Hematopoietic multipotent progenitor cell treated with erythropoietin and hydrocortisone succinate and interleukin-3 and kit ligand, for 15 days (in vitro differentiated cells): ENCODE measurements around the gene CREB5.

Experiments
- DNase-seq: peaks from one replicate; pipeline ENCODE4 v3.0.0-alpha.2; 2015; ENCODE audit warnings: low spot score

Gene CREB5

DNA sequence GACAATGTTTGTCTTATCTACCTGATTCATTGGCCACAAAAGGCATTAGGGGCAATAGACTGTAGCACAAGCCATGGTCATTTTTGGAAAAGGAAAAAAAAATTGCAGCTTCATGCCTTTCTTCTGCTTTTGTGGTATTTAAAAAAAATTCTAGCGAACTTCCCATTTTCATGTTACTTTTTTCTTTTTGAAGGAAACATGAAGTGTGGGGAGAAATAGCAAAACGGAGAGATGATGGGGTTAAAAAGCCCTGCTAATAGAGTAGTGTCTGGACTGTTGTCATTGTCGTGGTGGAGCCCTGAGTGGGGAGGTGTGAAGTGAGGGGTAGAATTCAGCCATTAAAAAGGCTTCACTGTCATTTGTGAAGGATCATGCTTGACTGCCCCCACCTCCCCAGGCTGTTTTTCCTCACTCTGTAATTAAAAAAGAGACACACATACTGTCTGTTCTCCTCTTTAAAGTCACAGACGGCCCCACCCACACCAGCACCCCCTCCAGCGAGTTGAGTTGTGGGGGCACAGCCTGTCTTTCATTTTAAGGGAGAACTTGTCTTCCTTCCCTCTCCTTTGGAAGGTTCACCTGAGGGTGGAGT is 272.4 kb downstream of the CREB5 start:
- no peak for DNase-seq

DNA sequence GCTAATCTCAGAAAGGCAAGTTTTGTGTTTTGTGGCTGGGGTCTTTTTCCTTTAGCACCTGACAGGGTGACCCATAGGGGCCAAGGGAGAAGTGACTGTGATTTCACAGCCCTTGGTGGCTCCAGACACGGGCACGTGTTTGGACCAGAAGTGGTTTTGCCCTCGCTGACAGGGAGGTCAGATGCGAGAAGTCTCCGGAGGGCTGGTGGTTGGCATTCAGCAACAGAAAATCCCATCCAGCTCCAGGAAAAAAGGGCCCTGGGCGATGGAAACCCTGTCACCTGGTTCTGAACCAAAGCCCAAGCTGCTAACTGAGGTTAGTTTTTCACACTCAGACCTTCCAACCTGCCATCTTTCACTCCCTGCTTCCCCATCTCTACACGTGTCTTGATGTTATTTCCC is 272.9 kb downstream of the CREB5 start:
- DNase-seq: no peak

DNA sequence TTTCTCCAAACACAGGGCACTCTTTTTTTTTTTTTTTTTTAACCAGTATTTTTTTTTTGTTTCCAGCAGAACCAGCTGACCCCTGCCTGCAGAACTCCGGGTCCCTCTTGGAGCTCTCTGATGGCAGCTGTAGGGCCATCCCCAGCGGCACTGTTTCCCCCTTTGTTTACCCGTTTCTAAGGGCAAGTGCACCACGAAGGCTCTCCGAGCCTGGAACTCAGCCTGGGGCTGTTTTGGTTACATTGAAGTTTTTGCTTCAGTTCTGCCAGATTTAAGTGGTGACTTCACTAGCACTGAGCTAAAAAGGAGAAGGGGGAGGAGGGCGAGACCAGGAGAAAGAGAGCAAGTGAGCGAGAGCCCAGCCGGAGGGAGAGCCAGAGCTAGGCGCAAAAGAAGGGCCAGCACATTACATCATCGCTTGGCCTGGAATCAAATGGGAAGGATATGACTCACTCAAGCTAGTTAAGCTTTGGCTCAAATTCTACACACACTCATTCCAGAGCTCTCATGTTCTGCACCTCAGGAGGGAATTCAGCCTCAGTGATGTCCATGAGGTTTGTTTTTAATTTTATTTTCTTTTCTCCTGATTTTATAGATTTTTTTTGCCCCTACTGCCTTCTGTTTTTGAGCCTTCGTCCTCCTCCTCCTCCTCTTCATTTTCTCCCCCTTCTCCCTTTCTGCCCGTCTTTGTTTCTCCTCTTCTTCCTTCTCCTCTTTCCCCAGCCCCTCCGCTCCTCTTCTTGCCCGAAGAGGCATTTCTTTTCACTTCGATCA is 273.5 kb downstream of the CREB5 start:
- DNase-seq: peak; percentile 5

DNA sequence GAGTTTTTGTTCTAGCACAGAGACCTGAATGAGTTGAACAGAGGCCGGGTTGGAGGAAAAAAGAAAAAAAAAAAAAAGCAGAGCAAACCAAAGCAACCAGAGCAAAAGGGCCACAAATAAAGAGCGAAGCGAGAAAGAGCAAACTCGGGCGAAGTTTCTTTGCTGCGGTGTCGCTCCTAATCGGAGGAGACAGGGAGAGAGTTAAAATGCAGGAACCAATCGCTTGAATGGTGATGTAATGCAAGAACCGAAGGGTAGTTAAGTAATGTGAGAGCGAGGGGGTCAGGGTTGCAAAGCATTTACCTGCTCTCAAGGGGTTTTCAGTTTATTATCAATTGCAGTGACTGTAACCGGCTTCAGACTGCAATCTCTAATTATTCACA is 274.1 kb downstream of the CREB5 start:
- DNase-seq: no peak

DNA sequence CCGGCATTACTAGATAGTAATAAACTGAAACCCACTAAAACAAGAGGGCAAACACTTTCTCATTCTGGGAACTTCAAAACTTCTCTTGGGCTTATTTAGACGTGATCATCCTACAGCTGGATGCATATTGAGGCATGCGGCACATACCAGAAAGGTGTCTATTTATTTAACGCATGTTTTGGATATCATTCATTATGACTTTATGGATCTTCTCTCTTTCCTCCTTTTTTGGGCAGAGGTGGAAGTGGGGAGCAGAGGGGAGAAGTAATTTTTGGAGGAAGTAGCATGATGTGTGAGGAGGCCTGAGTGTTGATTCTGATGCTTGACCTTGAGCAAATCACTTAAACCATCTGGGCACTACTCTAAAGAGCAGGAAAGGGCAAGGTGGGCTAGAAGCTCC is 275.2 kb downstream of the CREB5 start:
- no peak for DNase-seq

DNA sequence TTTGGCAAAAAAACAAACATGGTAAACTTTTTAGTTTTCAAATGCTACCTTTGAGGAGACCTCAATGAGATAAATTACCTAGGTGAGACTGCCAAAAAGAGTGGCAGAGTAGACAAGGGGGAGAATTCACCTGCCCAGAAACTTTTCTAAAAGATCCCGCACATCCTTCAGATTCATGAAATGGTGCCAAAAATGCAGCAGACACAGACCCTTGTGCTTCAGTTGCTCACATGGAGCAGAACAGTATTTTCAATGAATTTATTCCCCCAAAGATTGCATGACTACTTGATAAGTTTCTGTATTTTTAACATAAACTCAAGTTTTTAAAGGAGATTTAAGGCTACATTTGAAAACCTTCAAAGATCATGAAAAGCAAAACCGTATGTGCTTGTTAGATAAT is 275.9 kb downstream of the CREB5 start:
- no peak for DNase-seq

DNA sequence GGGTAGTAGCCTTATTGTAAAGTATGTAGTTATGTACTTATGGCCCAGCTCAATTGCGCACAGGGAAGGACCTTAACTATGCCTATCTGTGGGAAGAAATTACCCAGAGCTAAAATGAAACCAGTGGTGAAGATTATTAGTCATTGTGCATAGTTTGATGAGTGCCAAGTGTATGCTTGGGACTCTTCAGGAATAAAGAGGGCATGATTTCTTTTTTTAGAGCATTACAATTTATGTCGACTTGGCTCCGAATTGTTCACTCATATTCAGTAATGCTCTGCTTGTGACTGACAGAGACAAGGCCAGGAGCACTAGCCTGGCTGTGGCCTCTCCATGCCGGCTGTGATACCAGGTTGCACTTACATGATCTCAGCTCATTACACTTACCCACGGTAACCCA is 276.3 kb downstream of the CREB5 start:
- DNase-seq: no peak

DNA sequence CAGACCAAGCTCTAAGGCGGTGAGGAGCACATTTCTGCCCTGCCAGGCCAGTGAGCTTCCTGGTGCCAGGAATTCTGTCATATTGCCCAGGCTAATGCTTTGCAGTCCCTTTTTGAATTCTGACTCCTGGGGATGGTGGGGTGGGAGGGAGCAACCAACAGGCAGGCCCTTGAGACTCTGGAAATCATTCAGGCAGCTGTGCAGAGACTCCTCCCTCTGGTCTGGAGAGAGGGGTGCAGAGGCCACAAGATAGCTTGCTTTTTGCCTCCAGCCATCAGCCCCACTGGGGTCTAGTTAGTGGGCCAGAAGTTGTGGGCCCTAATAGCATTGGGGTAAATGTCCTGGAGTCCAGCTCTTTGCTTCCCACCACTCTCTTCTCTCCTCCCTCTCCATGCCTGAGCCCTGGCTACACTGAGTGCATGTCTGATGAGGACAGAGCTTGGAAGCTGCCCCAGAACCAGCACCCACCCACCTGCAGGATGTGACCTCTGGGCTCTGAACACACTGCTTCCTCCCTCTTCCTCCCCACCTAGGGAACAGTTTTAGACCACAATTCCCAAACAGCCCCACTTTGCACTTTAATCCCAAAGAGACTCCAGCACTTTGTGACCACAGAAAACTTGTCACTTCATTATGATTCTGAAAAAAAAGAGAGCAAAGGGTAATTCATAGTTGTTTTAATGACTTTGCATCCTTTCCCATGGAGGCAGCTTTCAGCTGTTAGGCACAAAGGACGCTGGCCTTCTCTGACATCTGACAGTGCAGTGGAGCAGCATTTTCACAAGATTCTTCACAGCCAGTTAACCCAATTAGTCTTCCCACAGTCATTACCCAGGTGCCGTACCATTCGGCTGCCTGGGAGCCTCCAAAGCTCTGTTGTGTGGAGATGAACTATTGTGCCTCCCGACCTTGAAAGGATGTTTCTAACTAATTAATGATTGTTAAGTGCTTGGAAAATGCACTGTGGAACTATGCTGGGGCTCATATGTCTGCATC is 283.3 kb downstream of the CREB5 start:
- DNase-seq: no peak

DNA sequence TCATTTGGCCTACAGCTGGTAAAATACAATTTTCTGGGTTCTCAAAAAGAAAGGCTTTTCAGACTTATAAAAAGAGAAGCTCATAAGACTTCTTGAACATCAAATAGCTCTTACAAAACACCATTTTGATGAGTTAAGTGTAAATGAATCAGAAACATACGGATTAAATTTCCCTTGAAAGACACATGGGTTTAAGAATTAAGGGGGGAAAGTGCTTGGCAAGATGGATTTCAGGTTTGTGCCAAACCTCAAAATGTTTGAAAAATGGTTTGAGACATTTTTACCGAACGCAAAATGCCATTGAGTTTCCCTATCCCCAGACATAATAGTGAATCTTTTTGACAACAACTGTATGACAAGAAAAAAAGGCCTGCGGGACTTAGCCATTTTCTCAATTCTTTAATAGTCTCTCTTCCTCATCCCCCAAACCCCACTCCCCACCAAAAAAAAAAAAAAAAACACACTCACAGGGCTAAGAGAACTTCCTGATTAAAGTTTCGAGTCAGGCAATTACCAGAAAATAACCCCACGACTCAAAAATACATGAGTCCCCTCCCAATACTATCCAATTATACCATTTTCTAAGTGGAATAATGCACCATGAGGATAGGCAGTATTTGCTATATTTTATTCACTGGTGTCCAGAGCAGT is 285.7 kb downstream of the CREB5 start:
- DNase-seq: no peak

DNA sequence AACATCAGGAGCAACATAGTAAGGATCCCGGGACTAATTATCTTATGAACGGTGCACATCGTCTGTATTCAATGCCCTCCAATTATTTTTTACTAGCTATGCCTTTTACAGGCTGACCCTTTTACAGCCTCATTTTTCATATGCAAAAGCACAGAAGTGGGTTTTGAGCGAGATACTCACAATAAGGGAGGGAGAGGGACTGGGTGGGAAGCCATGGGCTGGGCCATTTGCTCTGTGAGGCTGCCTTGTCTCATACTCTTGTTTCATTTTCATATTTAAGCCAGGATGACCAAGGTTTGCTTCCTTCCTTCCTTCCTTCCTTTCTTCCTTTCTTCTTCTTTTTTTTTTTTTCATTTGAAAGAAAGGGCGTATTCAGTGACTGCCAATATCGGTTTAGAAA is 286.5 kb downstream of the CREB5 start:
- DNase-seq: no peak

DNA sequence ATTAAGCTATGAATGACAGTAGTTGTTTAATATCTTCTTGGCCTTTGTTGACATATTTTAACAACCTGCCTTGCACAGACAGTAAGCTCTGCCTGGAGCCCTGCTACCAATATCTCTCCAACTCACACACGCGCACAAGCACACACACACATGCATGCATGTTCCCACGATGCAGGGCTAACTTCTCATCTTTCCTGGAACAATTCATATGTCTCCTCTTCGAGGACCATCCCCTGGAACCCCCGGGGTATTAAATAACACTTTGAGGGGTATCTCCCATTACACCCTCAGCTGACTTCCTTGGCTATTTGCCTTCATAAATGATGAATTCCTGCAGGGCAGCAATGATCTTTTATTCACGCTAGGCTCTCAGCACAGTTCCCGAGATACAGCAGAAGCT is 287.8 kb downstream of the CREB5 start:
- DNase-seq: no peak

DNA sequence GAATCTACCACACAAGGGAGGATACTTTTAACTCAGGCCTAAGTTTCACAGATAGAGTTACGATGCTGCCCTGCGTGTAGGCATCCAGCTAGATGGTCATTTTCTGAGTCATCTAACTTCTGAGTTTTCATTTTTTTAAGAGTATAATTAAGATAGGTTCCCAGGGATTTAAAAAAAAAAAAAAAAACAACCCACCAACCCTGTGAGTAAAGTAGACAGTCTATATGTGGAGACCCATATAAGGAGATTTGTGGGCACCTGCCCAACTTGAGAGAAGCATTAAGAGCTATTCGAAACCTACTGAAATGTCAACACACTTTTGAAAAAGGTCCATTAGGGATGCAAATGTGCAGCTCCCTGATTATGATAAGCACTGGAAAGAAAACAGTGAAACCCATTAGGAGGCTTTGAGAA is 288.5 kb downstream of the CREB5 start:
- no peak for DNase-seq

DNA sequence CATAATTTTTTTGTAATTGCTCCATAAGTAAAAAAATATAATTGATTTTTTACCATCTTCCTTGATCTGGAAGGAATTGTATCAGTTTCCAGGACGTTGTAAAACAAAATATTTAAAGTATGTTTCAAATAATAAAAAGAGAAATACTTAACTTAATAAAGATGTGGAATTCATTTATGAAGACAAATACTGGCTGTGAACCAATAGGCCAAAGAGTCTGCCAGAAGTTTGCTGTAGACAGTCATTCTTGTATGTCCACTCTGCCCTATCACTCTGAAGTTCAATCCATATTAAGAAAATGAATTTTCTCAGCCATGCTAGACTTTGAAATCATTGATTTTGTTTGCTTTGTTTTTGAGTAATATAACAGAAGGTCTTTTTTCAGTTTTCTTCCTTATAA is 289.4 kb downstream of the CREB5 start:
- DNase-seq: no peak

DNA sequence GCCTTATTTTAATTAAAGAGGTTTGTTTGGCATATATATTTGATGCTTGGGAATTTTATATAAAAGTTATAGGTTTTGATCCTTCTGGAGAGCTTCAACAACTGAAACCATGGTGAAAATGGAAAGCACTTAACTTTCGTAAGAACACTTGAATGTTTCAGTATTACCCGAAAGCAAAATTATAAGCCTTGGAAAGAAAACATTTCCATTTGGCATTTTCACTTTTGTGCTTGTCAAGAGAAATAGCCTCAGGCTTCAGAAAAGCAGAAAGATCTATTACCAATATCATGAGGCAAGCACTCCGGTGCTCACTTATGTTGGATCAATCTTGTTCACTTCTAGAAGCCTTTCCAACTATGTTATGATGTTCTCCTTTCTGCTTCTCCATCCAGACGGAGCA is 289.9 kb downstream of the CREB5 start:
- no peak for DNase-seq

DNA sequence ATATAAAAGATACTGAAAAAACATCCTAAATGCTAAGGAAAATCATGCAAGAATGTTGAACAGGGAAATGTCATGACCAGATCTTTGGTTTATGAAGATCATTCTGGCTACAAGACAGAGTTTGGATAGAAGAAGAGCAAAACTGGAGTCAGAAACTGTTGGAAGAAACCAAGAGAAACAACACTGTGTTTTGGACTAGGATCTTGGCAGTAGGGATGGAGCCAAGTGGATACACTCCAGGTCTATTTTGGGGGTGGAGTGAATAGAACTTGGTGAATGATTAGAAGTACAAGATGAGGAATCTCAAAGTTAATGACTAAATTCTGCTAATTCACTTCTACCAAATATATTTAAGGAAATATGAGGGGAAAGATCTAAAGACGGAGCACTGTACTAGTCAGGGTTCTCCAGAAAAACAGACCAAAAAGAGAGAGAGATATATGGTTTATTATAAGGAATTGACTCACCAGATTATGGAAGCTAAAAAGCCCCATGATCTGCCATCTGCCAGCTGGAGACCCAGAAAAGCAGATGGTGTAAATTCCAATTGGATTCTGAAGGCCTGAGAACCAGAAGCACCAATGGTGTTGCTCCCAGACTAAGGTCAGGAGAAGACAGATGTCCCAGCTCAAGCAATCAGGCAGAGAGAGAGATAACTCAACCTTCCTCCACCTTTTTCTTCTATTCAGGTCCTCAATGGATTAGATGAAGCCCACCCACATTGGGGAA is 290.9 kb downstream of the CREB5 start:
- no peak for DNase-seq

DNA sequence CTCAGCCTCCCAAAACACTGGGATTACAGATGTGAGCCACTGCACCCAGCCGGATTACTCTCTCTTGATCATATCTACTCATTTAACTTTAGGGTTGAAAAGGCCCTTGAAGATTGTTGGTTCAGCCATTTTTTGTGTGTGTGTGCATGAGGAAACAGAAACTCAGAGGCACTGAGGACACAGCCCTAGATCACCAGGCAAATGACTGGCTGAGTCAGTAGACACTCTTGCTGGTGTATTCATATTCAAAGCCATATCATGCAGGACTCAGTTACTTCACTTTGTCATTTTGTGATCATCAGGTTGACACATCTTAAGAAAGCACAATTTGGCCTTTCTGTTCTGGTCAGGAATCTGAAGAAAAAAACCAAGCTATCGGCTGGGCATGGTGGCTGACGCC is 292.4 kb downstream of the CREB5 start:
- no peak for DNase-seq

DNA sequence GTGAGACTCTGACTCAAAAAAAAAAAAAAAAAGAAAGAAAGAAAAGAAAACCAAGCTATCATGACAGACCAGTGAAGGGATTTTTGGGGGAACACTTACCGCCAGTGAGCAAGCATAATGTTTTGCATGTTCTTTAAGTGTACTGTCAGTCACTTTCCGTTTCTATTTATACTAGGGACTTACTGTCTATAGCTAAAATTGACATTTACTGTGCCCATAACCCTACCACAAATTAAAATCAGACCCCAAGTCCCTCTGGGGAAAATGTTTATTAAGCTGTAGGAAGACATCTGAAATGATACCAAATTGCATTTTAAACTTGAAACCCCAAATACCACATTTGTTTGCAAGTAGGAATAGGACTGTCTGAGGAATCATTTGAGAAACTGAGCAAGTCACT is 293.0 kb downstream of the CREB5 start:
- DNase-seq: no peak

DNA sequence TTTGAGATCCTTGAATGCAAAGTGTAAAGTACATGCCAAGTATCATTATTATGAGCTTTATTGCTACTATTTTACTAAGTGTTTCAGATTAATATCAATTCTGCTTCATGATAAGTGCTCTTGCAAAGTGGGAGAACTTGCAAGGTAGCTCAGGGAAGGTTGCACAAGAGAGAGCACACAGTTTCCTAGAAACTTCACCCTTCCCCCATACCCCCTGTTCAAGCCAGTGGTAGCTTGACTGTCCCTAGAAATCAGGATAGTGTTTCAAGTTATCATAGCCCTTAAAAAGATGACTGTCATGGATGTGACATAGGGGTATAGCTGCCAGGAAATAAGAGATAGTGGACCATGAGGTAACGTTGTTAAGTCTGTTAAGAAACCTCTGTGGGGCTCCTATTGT is 294.3 kb downstream of the CREB5 start:
- no peak for DNase-seq

DNA sequence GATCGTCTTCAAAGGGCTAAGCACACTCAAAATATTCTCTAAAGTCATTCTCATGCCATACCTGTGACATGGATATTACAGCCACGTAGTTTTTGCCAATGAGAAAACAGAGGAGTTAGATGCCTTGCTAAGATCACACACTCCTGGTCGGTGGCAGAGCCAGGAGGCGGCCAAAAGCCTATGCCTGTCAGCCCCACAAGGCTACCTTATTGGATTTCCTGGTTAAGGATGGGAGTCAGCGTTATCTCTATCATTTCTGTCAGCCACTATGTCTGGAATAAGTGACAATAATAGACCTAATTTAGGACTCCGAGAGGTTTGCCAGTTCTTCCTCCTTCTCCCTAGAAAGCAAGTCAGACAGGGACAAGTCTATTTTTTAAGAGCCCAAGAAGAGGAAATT is 295.0 kb downstream of the CREB5 start:
- no peak for DNase-seq

DNA sequence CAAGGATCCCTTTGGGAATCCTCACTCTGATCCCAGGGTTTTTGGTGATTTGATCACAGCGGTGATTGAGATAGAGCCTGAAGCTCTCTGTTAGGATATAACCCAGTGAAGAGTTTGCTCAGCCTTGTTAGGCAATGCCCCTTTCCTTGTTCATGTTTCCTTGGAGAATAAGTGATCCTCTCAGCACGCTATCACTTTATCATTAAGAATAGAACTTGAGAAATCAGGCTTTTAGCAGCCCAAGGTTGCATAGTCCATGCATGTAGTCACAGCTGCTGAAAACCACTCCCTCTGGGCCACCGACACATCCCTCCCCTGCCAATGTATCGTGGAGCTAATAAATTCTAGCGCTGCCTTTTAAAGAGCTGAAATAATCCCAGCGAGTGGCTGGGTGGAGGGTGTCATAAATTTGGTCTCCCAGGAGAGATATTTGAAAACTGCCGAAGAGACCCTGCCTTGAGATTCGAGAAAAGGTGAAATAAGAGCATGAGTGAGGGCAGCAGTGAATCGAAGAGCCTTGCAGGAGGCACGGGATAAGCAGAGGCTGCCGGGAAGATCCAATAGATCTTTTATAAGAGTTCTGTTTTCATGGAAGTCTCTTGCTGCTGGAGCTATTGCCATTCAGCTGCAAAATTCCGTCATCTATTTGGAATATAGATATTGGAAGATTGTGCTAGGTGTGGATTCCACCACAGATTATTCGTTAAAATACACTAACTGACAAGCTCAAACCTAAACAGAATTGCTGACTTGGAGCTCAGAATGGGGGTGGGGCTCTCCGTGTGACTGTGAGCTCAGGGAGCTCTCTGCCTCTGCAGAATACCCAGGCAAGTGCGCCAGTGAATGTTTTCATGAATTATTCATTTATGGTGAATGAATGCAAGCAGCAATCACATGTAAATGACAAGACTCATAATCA is 296.0 kb downstream of the CREB5 start:
- no peak for DNase-seq

DNA sequence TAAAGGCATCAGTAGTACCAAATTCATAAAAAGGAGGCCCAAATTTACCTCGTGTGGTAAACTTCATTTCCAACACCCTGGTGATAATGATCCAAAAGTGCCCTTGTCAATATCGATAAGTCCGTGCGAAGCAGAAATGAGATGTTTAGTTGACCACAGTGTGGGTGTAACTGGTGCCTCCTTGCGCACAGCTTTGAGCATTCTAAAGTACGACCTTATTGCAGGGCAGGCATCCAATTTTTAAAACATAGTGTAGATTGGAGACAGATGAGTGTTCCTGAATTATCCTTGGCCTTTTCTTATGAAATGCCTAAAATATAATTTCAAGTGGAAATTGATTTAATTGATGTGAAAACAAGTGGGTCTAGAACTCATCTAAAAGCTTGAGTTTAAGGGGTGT is 297.4 kb downstream of the CREB5 start:
- no peak for DNase-seq
